OCI-LY3 (cell line): ENCODE measurements around the gene LY6G6C.

Source experiments
- H2AFZ ChIP-seq: fragments of 200-600, 300-600 bp; shearing (Covaris generic); 2 replicates; pipeline ENCODE4 v1.6.0; 2014; ENCODE audit warnings: antibody characterized with exemption, low read depth, low read length
- H3K27ac ChIP-seq: fragments of 200-600, 300-600 bp; sonication (generic); 2 replicates; pipeline ENCODE4 v1.5.1; 2014; ENCODE audit warnings: mild to moderate bottlenecking, low read length, moderate library complexity, mixed read lengths
- H3K27me3 ChIP-seq: fragments of 200-600, 300-600 bp; sonication (generic); 2 replicates; pipeline ENCODE4 v1.6.1; 2014; ENCODE audit warnings: low read depth, low read length, mixed read lengths
- H3K36me3 ChIP-seq: fragments of 200-600, 300-600 bp; sonication (generic); replicated peaks from 2 replicates; pipeline ENCODE3; 2014; ENCODE audit warnings: low read depth, low read length, mixed read lengths
- H3K4me1 ChIP-seq: fragments of 300-600, 200-600 bp; sonication (generic); 2 replicates; pipeline ENCODE4 v1.6.1; 2014; ENCODE audit warnings: low read length, mixed read lengths
- H3K4me2 ChIP-seq: fragments of 200-600, 300-600 bp; sonication (generic); 2 replicates; pipeline ENCODE4 v1.6.1; 2014; ENCODE audit warnings: low read length, mixed read lengths
- H3K4me3 ChIP-seq: fragments of 300-600, 200-600 bp; sonication (generic); 2 replicates; pipeline ENCODE4 v1.5.1; 2014; ENCODE audit warnings: antibody characterized with exemption, mild to moderate bottlenecking, low read length, moderate library complexity
- H3K79me2 ChIP-seq: fragments of 300-600, 200-600 bp; shearing (Covaris generic); 2 replicates; pipeline ENCODE4 v1.6.1; 2014; ENCODE audit warnings: mild to moderate bottlenecking, low read length, mixed read lengths
- H3K9ac ChIP-seq: fragments of 300-600, 200-600 bp; shearing (Covaris generic); 2 replicates; pipeline ENCODE4 v1.6.0; 2014; ENCODE audit warnings: mild to moderate bottlenecking, low read length, moderate library complexity
- H3K9me3 ChIP-seq: fragments of 200-600, 300-600 bp; shearing (Covaris generic); 2 replicates; pipeline ENCODE4 v1.6.1; 2014; ENCODE audit warnings: low read length, mixed read lengths; ENCODE audit not compliant: insufficient read depth
- H4K20me1 ChIP-seq: fragments of 200-600, 300-600 bp; sonication (generic); 2 replicates; pipeline ENCODE4 v1.6.1; 2016; ENCODE audit warnings: low read length, mixed read lengths; ENCODE audit not compliant: insufficient read depth
- CTCF ChIP-seq: fragments of 200-600, 300-600 bp; sonication (generic); IDR thresholded peaks from 2 replicates; pipeline ENCODE4 v1.5.1; 2014; ENCODE audit warnings: antibody characterized with exemption, low read length, low read depth
- EZH2phosphoT487 ChIP-seq: fragments of 200-600 bp; shearing (Covaris generic); IDR thresholded peaks from 2 replicates; pipeline ENCODE4 v1.6.1; 2018; ENCODE audit warnings: antibody characterized with exemption, mixed run types, low read depth

LY6G6C gene, protein sequence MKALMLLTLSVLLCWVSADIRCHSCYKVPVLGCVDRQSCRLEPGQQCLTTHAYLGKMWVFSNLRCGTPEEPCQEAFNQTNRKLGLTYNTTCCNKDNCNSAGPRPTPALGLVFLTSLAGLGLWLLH

GRCh38 chr6:31721351-31722020 lies at the start of gene LY6G6C:
Gene LY6G6C (minus strand): TSS chr6:31721746. CDS start chr6:31721679, 67 bp downstream.
- H3K4me2 ChIP-seq, result no peak within 1 kb of the TSS
- no peaks in the 10 kb centered on the region for H3K4me1 ChIP-seq
- no peak within 1 kb of the TSS for H3K4me3 ChIP-seq
- no peak within 1 kb of the TSS for H3K9ac ChIP-seq
- H4K20me1 ChIP-seq, result no peaks in the 10 kb centered on the region
- H3K27me3 ChIP-seq, result no peaks in the 10 kb centered on the region
- TF ChIP-seq CTCF (no peak), EZH2phosphoT487 (no peak)
- H3K27ac ChIP-seq, result no peak within 1 kb of the TSS
- no peaks in the 10 kb centered on the region for H3K9me3 ChIP-seq
- H2AFZ ChIP-seq, result no peak within 1 kb of the TSS
- no peaks in the 10 kb centered on the region for H3K79me2 ChIP-seq
- H3K36me3 ChIP-seq, result peaks cover 6% of the 10 kb centered on the region

GRCh38 chr6:31770860-31771259 lies 49.3 kb upstream of the LY6G6C start:
- Histone ChIP-seq H3K27me3 (no peaks in the 10 kb centered on the region), H3K4me1 (no peaks in the 10 kb centered on the region), H3K9ac (no peak overlapping the region), H2AFZ (no peak overlapping the region), H4K20me1 (no peaks in the 10 kb centered on the region), H3K27ac (no peak overlapping the region), H3K36me3 (no peaks in the 10 kb centered on the region), H3K4me2 (no peak overlapping the region), H3K9me3 (no peaks in the 10 kb centered on the region), H3K4me3 (no peak overlapping the region), H3K79me2 (no peaks in the 10 kb centered on the region)
- TF ChIP-seq CTCF (no peak), EZH2phosphoT487 (no peak)

DNA sequence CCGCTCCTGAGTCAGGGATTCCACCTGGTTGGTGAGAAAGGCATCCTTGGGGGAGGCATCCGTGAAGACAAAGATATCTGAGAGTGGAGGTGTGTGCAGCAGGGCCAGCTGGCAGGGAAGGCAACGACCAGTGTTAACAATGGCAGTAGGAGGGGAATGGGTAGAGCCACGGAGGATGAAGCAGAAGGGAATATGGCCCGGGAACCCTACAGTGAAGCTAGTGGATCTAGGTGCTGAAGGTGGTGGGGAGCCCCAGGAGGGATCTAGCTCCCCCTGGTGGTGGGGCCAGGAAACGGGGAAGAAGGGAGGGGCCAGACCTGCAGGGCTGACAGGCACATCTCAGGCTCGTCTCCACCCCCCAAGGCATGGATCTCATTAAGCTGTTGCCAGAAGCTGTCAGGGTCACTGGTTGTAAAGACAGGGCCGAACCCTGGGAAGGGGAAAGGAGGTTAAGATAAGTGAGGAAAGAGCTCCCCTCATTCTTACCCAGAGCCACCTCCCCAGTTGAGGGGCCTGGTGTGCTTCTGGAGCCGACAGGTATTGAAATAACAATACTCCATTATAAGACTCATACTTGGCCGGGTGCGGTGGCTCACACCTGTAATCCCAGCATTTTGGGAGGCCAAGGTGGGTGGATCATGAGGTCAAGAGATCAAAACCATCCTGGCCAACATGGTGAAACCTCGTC lies 48.3 kb upstream of the LY6G6C start:
- Histone ChIP-seq H3K9me3 (no peaks in the 10 kb centered on the region), H3K4me1 (no peaks in the 10 kb centered on the region), H3K79me2 (no peaks in the 10 kb centered on the region)

More for the DNA sequence above, 48.3 kb upstream of the LY6G6C start:
- Histone ChIP-seq H3K4me2 (no peak overlapping the region), H3K27me3 (no peaks in the 10 kb centered on the region), H2AFZ (no peak overlapping the region), H3K4me3 (no peak overlapping the region), H3K36me3 (no peaks in the 10 kb centered on the region), H3K27ac (no peak overlapping the region), H4K20me1 (no peaks in the 10 kb centered on the region), H3K9ac (no peak overlapping the region)
- TF ChIP-seq EZH2phosphoT487 (no peak), CTCF (peak; percentile 72)
